H7 (cell line): ENCODE results near the gene AGBL1. TPM values are rescaled to one million over a fixed set of nuclear protein-coding genes. Genes with fewer than 3 reads are reported as not detected.

Experiments used
- DNase-seq: peaks from one replicate; pipeline ENCODE4 v3.0.0; 2012
- H3K27me3 ChIP-seq: 2 replicates; pipeline ENCODE4 v1.6.0; 2011; ENCODE audit warnings: mild to moderate bottlenecking, low read length; ENCODE audit not compliant: control insufficient read depth, insufficient read depth
- H3K36me3 ChIP-seq: replicated peaks from 2 replicates; pipeline ENCODE4 v1.5.1; 2011; ENCODE audit warnings: low read length; ENCODE audit not compliant: control insufficient read depth, insufficient read depth
- H3K4me3 ChIP-seq: 2 replicates; pipeline ENCODE4 v1.5.1; 2011; ENCODE audit warnings: low read depth, mild to moderate bottlenecking, control low read depth, low read length, moderate library complexity; ENCODE audit not compliant: insufficient read depth
- total RNA-seq: library from RNA; depleted of rRNA; stranded (reverse); fragments of >200 nt; shearing (Covaris generic); gene quantifications from 2 replicates; pipeline ENCODE4 v1.2.3, GENCODE V29; 2014

Gene AGBL1
- total RNA-seq, 1 experiment from 2014 or later: not detected

- DNase-seq: no peak
- H3K4me3 ChIP-seq: no peak overlapping the region
- H3K36me3 ChIP-seq: no peaks in the 10 kb centered on the region
- H3K27me3 ChIP-seq: no peaks in the 10 kb centered on the region
Observed at GRCh38 chr15:86267892-86268291, 188.2 kb downstream of the AGBL1 start.

GRCh38 chr15:86268558-86268957, 188.9 kb downstream of the AGBL1 start:
- H3K4me3 ChIP-seq: no peak overlapping the region
- no peaks in the 10 kb centered on the region for H3K36me3 ChIP-seq
- DNase-seq: no peak
- H3K27me3 ChIP-seq: no peaks in the 10 kb centered on the region

GRCh38 chr15:86273309-86273708, 193.6 kb downstream of the AGBL1 start:
- Histone ChIP-seq H3K27me3 (no peaks in the 10 kb centered on the region), H3K36me3 (no peaks in the 10 kb centered on the region), H3K4me3 (no peak overlapping the region)
- DNase-seq: no peak

- no peak for DNase-seq
- H3K4me3 ChIP-seq: no peak overlapping the region
- no peaks in the 10 kb centered on the region for H3K27me3 ChIP-seq
- no peaks in the 10 kb centered on the region for H3K36me3 ChIP-seq
Observed at GRCh38 chr15:86275361-86275760, 195.7 kb downstream of the AGBL1 start.

GRCh38 chr15:86278586-86278985, 198.9 kb downstream of the AGBL1 start:
- H3K36me3 ChIP-seq: no peaks in the 10 kb centered on the region
- no peak overlapping the region for H3K4me3 ChIP-seq
- DNase-seq: no peak
- H3K27me3 ChIP-seq: no peaks in the 10 kb centered on the region

- DNase-seq: no peak
- no peak overlapping the region for H3K4me3 ChIP-seq
- no peaks in the 10 kb centered on the region for H3K27me3 ChIP-seq
- no peaks in the 10 kb centered on the region for H3K36me3 ChIP-seq
Observed at GRCh38 chr15:86284635-86285034, 205.0 kb downstream of the AGBL1 start.

GRCh38 chr15:86295511-86295910, 215.8 kb downstream of the AGBL1 start:
- Histone ChIP-seq H3K27me3 (no peaks in the 10 kb centered on the region), H3K4me3 (no peak overlapping the region), H3K36me3 (no peaks in the 10 kb centered on the region)
- no peak for DNase-seq

- Histone ChIP-seq H3K27me3 (no peaks in the 10 kb centered on the region), H3K36me3 (no peaks in the 10 kb centered on the region)
- DNase-seq: no peak
Observed at GRCh38 chr15:86296769-86297168, 217.1 kb downstream of the AGBL1 start.

GRCh38 chr15:86300390-86301125, 220.9 kb downstream of the AGBL1 start:
- Histone ChIP-seq H3K36me3 (no peaks in the 10 kb centered on the region), H3K4me3 (no peak overlapping the region), H3K27me3 (no peaks in the 10 kb centered on the region; the same call in 1 of the 2 replicates)
- no peak for DNase-seq

More at GRCh38 chr15:86296769-86297168, 217.1 kb downstream of the AGBL1 start:
- no peak overlapping the region for H3K4me3 ChIP-seq

- H3K4me3 ChIP-seq: no peak overlapping the region
- DNase-seq: no peak
- H3K36me3 ChIP-seq: no peaks in the 10 kb centered on the region
- no peaks in the 10 kb centered on the region for H3K27me3 ChIP-seq
Observed at GRCh38 chr15:86311568-86312280, 232.1 kb downstream of the AGBL1 start.

- no peak overlapping the region for H3K4me3 ChIP-seq
- no peaks in the 10 kb centered on the region for H3K36me3 ChIP-seq
- no peaks in the 10 kb centered on the region for H3K27me3 ChIP-seq
- DNase-seq: no peak
Observed at GRCh38 chr15:86312486-86312885, 232.8 kb downstream of the AGBL1 start.

GRCh38 chr15:86316216-86316615, 236.5 kb downstream of the AGBL1 start:
- Histone ChIP-seq H3K27me3 (no peaks in the 10 kb centered on the region), H3K36me3 (no peaks in the 10 kb centered on the region), H3K4me3 (no peak overlapping the region)
- DNase-seq: no peak

GRCh38 chr15:86316726-86317383, 237.2 kb downstream of the AGBL1 start:
- no peaks in the 10 kb centered on the region for H3K36me3 ChIP-seq
- DNase-seq: no peak

GRCh38 chr15:86317384-86317740, 237.7 kb downstream of the AGBL1 start:
- Histone ChIP-seq H3K4me3 (no peak overlapping the region), H3K27me3 (no peaks in the 10 kb centered on the region), H3K36me3 (no peaks in the 10 kb centered on the region)
- no peak for DNase-seq

More at GRCh38 chr15:86316726-86317383, 237.2 kb downstream of the AGBL1 start:
- Histone ChIP-seq H3K27me3 (no peaks in the 10 kb centered on the region), H3K4me3 (no peak overlapping the region)

GRCh38 chr15:86322629-86323028, 243.0 kb downstream of the AGBL1 start:
- Histone ChIP-seq H3K36me3 (no peaks in the 10 kb centered on the region), H3K27me3 (no peaks in the 10 kb centered on the region), H3K4me3 (no peak overlapping the region)
- no peak for DNase-seq
